A673 (cell line): ENCODE data around the gene FSTL4. TPM values are rescaled to one million over a fixed set of nuclear protein-coding genes. Genes with fewer than 3 reads are reported as not detected.

ENCODE experiments used
- BruUV-seq: library from RNA; stranded (reverse); fragments of 400-500 nt; replicated peaks from 2 replicates; lab custom pipeline; 2021; lab: Mats Ljungman, UMichigan
- CTCF ChIA-PET: fragments of 300-600 bp; sonication (Branson Sonifier 250); formaldehyde crosslinking; loops from one replicate; lab custom pipeline; 2022; ENCODE audit warnings: antibody characterized with exemption; lab: Charles Lee
- POLR2A ChIA-PET: fragments of 300-600 bp; sonication (Branson Sonifier 250); formaldehyde crosslinking; loops from one replicate; lab custom pipeline; 2022; ENCODE audit warnings: antibody characterized with exemption; ENCODE audit not compliant: low non-redundant PET; lab: Charles Lee
- DNase-seq: peaks from one replicate; pipeline ENCODE4 v3.0.0-alpha.2; 2015; ENCODE audit warnings: low spot score
- H3K27ac ChIP-seq: fragments of 200-600 bp; sonication (generic); 2 replicates; pipeline ENCODE4 v1.5.1; 2016; ENCODE audit warnings: mixed run types, low read depth, mild to moderate bottlenecking, mixed read lengths, antibody characterized with exemption, low read length; ENCODE audit not compliant: poor library complexity, severe bottlenecking
- H3K27me3 ChIP-seq: fragments of 200-600 bp; sonication (generic); replicated peaks from 2 replicates; pipeline ENCODE4 v1.6.1; 2017; ENCODE audit warnings: mixed run types, low read depth, mild to moderate bottlenecking, mixed read lengths, antibody characterized with exemption, low read length; ENCODE audit not compliant: insufficient read depth, poor library complexity
- H3K36me3 ChIP-seq: fragments of 200-600 bp; sonication (generic); 2 replicates; pipeline ENCODE4 v1.6.1; 2016; ENCODE audit warnings: mixed run types, mild to moderate bottlenecking, mixed read lengths, antibody characterized with exemption, low read length; ENCODE audit not compliant: insufficient read depth, poor library complexity, severe bottlenecking
- H3K4me1 ChIP-seq: fragments of 200-600 bp; sonication (generic); 2 replicates; pipeline ENCODE4 v1.6.1; 2017; ENCODE audit warnings: mixed run types, mild to moderate bottlenecking, mixed read lengths, antibody characterized with exemption, low read length; ENCODE audit not compliant: insufficient read depth, poor library complexity, severe bottlenecking
- H3K4me3 ChIP-seq: fragments of 200-600 bp; sonication (generic); 2 replicates; pipeline ENCODE4 v1.5.1; 2016; ENCODE audit warnings: low read depth, mixed run types, mild to moderate bottlenecking, mixed read lengths, low read length; ENCODE audit not compliant: poor library complexity, severe bottlenecking
- H3K9me3 ChIP-seq: fragments of 200-600 bp; sonication (generic); 2 replicates; pipeline ENCODE4 v1.6.1; 2016; ENCODE audit warnings: mixed run types, low read depth, mild to moderate bottlenecking, mixed read lengths, antibody characterized with exemption, low read length; ENCODE audit not compliant: poor library complexity, severe bottlenecking
- EZH2 ChIP-seq: fragments of 200-600 bp; sonication (generic); IDR thresholded peaks from 2 replicates; pipeline ENCODE4 v1.6.1; 2017; ENCODE audit warnings: borderline replicate concordance, low read depth, mild to moderate bottlenecking, mixed read lengths, antibody characterized with exemption, low read length; ENCODE audit not compliant: poor library complexity, severe bottlenecking
- intact Hi-C: fragments of 100-400 bp; cut with micrococcal nuclease; formaldehyde crosslinking; loops from one replicate; pipeline ENCODE4 v1.10.0; 2022; ENCODE audit not compliant: unreplicated experiment
- total RNA-seq: library from RNA; stranded (reverse); gene quantifications from 2 replicates; pipeline ENCODE4 v1.2.3, GENCODE V29; 2021
- TF ChIP-seq, protein P1 (sequence below): fragments of 300-800, 200-600 bp; sonication (generic); conservative IDR thresholded peaks from 2 replicates; pipeline ENCODE4 v1.5.1; 2017; ENCODE audit warnings: low read depth, mild to moderate bottlenecking, antibody characterized with exemption, low read length, moderate library complexity, mixed read lengths

FSTL4 gene
- total RNA-seq, 1 experiment from 2014 or later = 0.86 TPM

DNA sequence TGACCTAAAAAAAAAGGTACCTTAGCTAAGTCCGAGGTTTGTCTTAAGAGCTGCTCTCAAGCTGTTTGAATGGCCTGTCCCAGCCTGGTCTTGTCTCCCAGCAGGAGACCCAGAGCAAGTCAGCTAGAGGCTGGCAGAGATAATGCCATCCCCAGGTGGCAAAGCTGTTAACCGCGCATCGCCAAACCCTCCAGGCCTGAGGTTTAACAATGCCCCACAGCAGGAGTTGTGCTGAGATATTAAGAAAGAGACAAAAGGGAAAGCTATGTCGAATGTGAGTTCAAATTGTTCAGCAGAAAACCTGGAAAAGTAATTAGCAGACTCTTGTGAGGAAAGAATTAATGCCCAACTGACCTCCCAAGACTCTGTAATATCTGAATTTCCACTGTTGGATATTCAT is 187.1 kb downstream of the FSTL4 start:
- intact Hi-C loops = loop anchor here (2.0 kb wide), 1 partner anchor 520 kb away; no protein-coding TSS in a partner anchor
- H3K27ac ChIP-seq = no peak overlapping the region
- no peaks in the 10 kb centered on the region for H3K36me3 ChIP-seq
- ChIA-PET POLR2A (no interaction called here), CTCF (no interaction called here)
- H3K9me3 ChIP-seq = no peaks in the 10 kb centered on the region
- no peaks in the 10 kb centered on the region for H3K27me3 ChIP-seq
- H3K4me1 ChIP-seq = peaks cover 17% of the 10 kb centered on the region
- peak; percentile 66 for DNase-seq
- TF ChIP-seq EZH2 = no peak
- TF ChIP-seq, protein P1, sequence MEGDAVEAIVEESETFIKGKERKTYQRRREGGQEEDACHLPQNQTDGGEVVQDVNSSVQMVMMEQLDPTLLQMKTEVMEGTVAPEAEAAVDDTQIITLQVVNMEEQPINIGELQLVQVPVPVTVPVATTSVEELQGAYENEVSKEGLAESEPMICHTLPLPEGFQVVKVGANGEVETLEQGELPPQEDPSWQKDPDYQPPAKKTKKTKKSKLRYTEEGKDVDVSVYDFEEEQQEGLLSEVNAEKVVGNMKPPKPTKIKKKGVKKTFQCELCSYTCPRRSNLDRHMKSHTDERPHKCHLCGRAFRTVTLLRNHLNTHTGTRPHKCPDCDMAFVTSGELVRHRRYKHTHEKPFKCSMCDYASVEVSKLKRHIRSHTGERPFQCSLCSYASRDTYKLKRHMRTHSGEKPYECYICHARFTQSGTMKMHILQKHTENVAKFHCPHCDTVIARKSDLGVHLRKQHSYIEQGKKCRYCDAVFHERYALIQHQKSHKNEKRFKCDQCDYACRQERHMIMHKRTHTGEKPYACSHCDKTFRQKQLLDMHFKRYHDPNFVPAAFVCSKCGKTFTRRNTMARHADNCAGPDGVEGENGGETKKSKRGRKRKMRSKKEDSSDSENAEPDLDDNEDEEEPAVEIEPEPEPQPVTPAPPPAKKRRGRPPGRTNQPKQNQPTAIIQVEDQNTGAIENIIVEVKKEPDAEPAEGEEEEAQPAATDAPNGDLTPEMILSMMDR = no peak
- no peak overlapping the region for H3K4me3 ChIP-seq
- BruUV-seq = no TSS peak

DNA sequence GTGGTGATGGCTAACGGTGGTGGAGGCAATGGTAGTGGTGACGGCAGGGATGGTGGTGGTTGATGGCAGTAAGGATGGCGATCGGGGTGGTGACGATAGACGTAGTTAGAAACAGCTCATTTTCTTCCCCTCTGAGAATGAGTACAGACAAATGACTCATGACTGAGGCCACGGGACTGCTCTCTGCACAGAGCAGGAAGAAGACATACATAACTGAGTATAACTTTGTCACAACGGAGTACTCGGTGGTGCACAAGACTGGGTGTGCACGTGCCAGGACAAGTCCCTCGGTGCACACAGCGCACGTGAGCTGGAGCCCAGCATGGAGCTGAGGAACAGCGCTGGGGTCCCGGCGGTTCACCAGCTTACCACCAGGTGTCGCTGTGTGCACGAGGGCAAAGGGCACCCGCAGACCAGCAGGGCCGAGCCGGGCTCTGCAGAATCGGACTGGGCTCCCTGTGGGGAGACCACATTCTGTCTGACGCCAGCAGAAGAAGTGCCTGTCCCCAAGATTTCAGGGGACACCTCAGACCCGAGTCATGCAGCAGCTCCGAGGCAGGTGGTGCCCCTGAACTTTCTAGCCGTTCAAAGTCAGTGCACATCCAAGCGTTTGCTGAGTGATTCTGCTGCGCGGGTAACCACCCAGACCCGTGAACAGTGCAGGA is 188.6 kb downstream of the FSTL4 start:
- Histone ChIP-seq H3K27ac (no peak overlapping the region), H3K4me1 (peaks cover 17% of the 10 kb centered on the region), H3K4me3 (no peak overlapping the region), H3K9me3 (no peaks in the 10 kb centered on the region), H3K36me3 (no peaks in the 10 kb centered on the region), H3K27me3 (no peaks in the 10 kb centered on the region)
- CTCF ChIA-PET = interaction anchor here (0.5 to 1.1 kb wide), 15 partner anchors 8 to 520 kb away, joined by 3 to 5 read pairs (median 4); partner anchors contain the start of gene FSTL4
- DNase-seq = peak; percentile 49
- intact Hi-C loops = loop anchor here (2.0 to 5.0 kb wide), 4 partner anchors 37 to 521 kb away; partner anchors contain the start of gene FSTL4
- no TSS peak for BruUV-seq
- TF ChIP-seq EZH2 = no peak
- TF ChIP-seq, protein P1 = peak; percentile 92
- POLR2A ChIA-PET = no interaction called here

DNA sequence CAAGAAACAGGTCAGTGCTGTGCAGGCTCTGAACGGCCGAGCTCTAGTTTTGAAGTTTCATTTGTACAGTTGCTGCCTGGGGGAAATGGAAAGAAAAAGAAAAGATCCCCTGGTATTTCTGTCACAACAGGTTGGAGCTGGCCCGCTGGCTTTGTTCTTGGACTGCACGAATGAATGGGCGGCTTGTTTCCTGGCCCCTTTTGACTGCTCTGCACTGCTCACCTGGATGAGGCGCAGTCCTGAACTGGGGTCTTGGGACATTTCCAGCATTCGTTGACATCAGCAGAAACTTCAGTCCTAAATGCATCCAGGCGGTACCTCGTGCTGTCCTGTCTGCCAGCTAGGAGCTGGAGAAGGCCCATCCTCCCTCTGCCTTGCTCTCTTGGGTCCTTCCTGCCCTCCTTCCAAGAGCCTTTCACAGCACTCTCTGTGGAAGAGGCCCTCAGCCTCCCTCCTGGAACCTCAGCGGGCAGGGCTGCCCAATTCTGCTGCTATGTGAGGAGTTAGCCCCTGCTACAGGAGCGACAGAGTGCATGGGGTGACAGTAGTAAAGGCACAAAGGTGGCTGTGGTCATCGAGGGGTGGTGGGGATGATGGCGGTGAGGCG is 189.2 kb downstream of the FSTL4 start:
- no peak overlapping the region for H3K27ac ChIP-seq
- H3K4me1 ChIP-seq = peaks cover 17% of the 10 kb centered on the region
- TF ChIP-seq EZH2 = no peak
- TF ChIP-seq, protein P1 = no peak
- H3K4me3 ChIP-seq = no peak overlapping the region
- BruUV-seq = no TSS peak
- no peaks in the 10 kb centered on the region for H3K9me3 ChIP-seq
- H3K27me3 ChIP-seq = no peaks in the 10 kb centered on the region
- intact Hi-C loops = loop anchor here (2.0 to 5.0 kb wide), 3 partner anchors 38 to 444 kb away; partner anchors contain the start of gene FSTL4
- H3K36me3 ChIP-seq = no peaks in the 10 kb centered on the region
- DNase-seq = no peak
- ChIA-PET CTCF (interaction anchor here (0.6 to 1.1 kb wide), 13 partner anchors 7 to 521 kb away, joined by 3 to 4 read pairs (median 4); partner anchors contain the start of gene FSTL4), POLR2A (no interaction called here)
